OCI-LY7 (cell line): ENCODE results near the gene EVI2A. TPM values are rescaled to one million over a fixed set of nuclear protein-coding genes. Genes with fewer than 3 reads are reported as not detected.

Experiments used
- BruUV-seq: library from RNA; stranded (reverse); fragments of 400-500 nt; replicated peaks from 2 replicates; lab custom pipeline; 2021; lab: Mats Ljungman, UMichigan
- CTCF ChIA-PET: fragments of 300-600 bp; sonication (Branson Sonifier 250); formaldehyde crosslinking; loops from one replicate; lab custom pipeline; 2022; ENCODE audit warnings: antibody characterized with exemption; ENCODE audit not compliant: unreplicated experiment; lab: Charles Lee
- POLR2A ChIA-PET: fragments of 300-600 bp; sonication (Branson Sonifier 250); formaldehyde crosslinking; loops from one replicate; lab custom pipeline; 2022; ENCODE audit warnings: antibody characterized with exemption; lab: Charles Lee
- DNase-seq: peaks from one replicate; pipeline ENCODE4 v3.0.0-alpha.2; 2015; ENCODE audit warnings: low spot score
- H2AFZ ChIP-seq: fragments of 200-600 bp; sonication (generic), shearing (Covaris generic); 2 replicates; pipeline ENCODE4 v1.6.1; 2014; ENCODE audit warnings: mild to moderate bottlenecking, antibody characterized with exemption, low read length, moderate library complexity
- H3K27ac ChIP-seq: fragments of 200-600 bp; sonication (generic); 2 replicates; pipeline ENCODE4 v1.5.1; 2014; ENCODE audit warnings: mixed run types, low read depth, mild to moderate bottlenecking, moderate library complexity, low read length, inconsistent platforms; ENCODE audit not compliant: poor library complexity, severe bottlenecking
- H3K36me3 ChIP-seq: fragments of 200-600 bp; sonication (generic); 2 replicates; pipeline ENCODE4 v1.6.1; 2014; ENCODE audit warnings: mild to moderate bottlenecking, antibody characterized with exemption, low read length, moderate library complexity, mixed read lengths; ENCODE audit not compliant: insufficient read depth
- H3K4me1 ChIP-seq: fragments of 200-600 bp; sonication (generic); 2 replicates; pipeline ENCODE4 v1.5.1; 2014; ENCODE audit warnings: mild to moderate bottlenecking, low read length; ENCODE audit not compliant: insufficient read depth, poor library complexity, severe bottlenecking
- H3K4me2 ChIP-seq: fragments of 200-600 bp; sonication (generic); 2 replicates; pipeline ENCODE4 v1.6.1; 2014; ENCODE audit warnings: mild to moderate bottlenecking, low read length
- H3K4me3 ChIP-seq: fragments of 200-600 bp; sonication (generic); 2 replicates; pipeline ENCODE4 v1.5.1; 2014; ENCODE audit warnings: mild to moderate bottlenecking, low read depth, low read length; ENCODE audit not compliant: poor library complexity, severe bottlenecking
- H3K79me2 ChIP-seq: fragments of 200-600 bp; sonication (generic); 2 replicates; pipeline ENCODE4 v1.6.1; 2016; ENCODE audit warnings: low read depth, mild to moderate bottlenecking, low read length, moderate library complexity, mixed read lengths; ENCODE audit not compliant: insufficient read depth
- H3K9me2 ChIP-seq: fragments of 200-600 bp; sonication (generic); 2 replicates; pipeline ENCODE4 v1.6.1; 2016; ENCODE audit warnings: mild to moderate bottlenecking, low read length, mixed read lengths; ENCODE audit not compliant: insufficient read depth
- H3K9me3 ChIP-seq: fragments of 200-600 bp; sonication (generic); 2 replicates; pipeline ENCODE4 v1.6.1; 2014; ENCODE audit warnings: mild to moderate bottlenecking, mixed run types, low read length, mixed read lengths
- H4K20me1 ChIP-seq: fragments of 200-600 bp; sonication (generic); 2 replicates; pipeline ENCODE4 v1.6.1; 2014; ENCODE audit warnings: mild to moderate bottlenecking, antibody characterized with exemption, low read length, moderate library complexity, mixed read lengths; ENCODE audit not compliant: insufficient read depth
- EZH2phosphoT487 ChIP-seq: fragments of 200-600 bp; sonication (generic); IDR thresholded peaks from 2 replicates; pipeline ENCODE4 v1.6.1; 2018; ENCODE audit warnings: low read depth, borderline replicate concordance, mild to moderate bottlenecking, mixed run types, antibody characterized with exemption, low read length, moderate library complexity, mixed read lengths
- intact Hi-C: fragments of 100-400 bp; cut with micrococcal nuclease; formaldehyde crosslinking; loops from one replicate; pipeline ENCODE4 v1.10.0; 2022; ENCODE audit not compliant: unreplicated experiment
- total RNA-seq, 2 experiments: library from RNA; depleted of rRNA in 1 of 2; stranded (reverse); fragments of >200 nt in 1 of 2; shearing (Covaris generic) in 1 of 2; gene quantifications; 2 replicates each; pipeline ENCODE4 v1.2.3, GENCODE V29; 2014 to 2022
- TF ChIP-seq, protein P1 (sequence below): fragments of 200-600 bp; sonication (generic); conservative IDR thresholded peaks from 2 replicates; pipeline ENCODE4 v1.5.1; 2014; ENCODE audit warnings: mild to moderate bottlenecking, antibody characterized with exemption, low read length, moderate library complexity, mixed read lengths

EVI2A gene
- total RNA-seq, 2 experiments from 2014 or later = 14.1 to 31.3 TPM

DNA sequence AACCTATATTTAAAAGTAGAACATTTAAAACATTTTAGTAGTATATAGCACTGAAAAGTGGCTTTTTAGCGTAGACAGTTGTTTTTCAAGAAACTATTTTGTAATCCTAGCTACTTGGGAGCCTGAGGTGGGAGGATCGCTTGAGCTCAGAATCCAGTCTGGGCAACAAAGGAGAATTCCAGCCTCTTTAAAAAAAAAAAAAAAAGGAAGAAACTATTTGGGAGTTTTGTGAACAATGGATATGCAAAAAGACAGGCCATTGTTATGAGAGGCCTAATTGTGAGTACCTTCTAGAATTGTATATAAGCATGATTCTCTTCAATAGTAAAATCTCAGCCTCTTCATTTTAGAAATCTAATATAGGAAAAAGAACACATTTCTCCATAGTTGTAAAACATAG is 42.0 kb downstream of the EVI2A start:
- no peak for TF ChIP-seq EZH2phosphoT487
- TF ChIP-seq, protein P1, sequence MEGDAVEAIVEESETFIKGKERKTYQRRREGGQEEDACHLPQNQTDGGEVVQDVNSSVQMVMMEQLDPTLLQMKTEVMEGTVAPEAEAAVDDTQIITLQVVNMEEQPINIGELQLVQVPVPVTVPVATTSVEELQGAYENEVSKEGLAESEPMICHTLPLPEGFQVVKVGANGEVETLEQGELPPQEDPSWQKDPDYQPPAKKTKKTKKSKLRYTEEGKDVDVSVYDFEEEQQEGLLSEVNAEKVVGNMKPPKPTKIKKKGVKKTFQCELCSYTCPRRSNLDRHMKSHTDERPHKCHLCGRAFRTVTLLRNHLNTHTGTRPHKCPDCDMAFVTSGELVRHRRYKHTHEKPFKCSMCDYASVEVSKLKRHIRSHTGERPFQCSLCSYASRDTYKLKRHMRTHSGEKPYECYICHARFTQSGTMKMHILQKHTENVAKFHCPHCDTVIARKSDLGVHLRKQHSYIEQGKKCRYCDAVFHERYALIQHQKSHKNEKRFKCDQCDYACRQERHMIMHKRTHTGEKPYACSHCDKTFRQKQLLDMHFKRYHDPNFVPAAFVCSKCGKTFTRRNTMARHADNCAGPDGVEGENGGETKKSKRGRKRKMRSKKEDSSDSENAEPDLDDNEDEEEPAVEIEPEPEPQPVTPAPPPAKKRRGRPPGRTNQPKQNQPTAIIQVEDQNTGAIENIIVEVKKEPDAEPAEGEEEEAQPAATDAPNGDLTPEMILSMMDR = no peak
- CTCF ChIA-PET = no interaction called here
- no TSS peak for BruUV-seq

DNA sequence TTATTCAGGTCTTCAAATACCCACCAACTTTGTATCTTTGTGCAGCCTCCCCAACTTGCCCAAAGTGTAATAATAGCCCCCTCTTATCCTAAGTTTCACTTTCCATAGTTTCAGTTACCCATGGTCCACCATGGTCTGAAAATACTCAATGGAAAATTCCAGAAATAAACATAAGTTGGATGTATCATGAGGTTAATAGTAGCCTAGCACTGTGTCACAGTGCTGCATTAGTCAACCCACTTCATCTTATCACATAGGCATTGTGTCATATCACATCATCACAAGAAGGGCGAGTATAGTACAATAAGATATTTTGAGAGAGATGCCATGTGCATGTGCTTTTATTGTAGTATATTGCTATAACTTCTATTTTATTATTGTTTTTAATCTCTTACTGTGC is 46.3 kb downstream of the EVI2A start:
- no peak overlapping the region for H3K4me3 ChIP-seq
- BruUV-seq = no TSS peak
- ChIA-PET CTCF (no interaction called here), POLR2A (no interaction called here)
- no peak overlapping the region for H3K4me2 ChIP-seq
- peaks cover 16% of the 10 kb centered on the region for H3K36me3 ChIP-seq
- no peaks in the 10 kb centered on the region for H3K9me3 ChIP-seq
- no peak for DNase-seq
- no peaks in the 10 kb centered on the region for H4K20me1 ChIP-seq
- H3K9me2 ChIP-seq = no peaks in the 10 kb centered on the region
- H3K4me1 ChIP-seq = no peaks in the 10 kb centered on the region
- no peaks in the 10 kb centered on the region for H3K79me2 ChIP-seq
- intact Hi-C loops = no loop called here
- TF ChIP-seq, protein P1 = no peak
- TF ChIP-seq EZH2phosphoT487 = no peak
- no peak overlapping the region for H2AFZ ChIP-seq
- H3K27ac ChIP-seq = no peak overlapping the region

More for the DNA sequence above, 42.0 kb downstream of the EVI2A start:
- H3K4me3 ChIP-seq = no peak overlapping the region
- H3K36me3 ChIP-seq = no peaks in the 10 kb centered on the region; the same call in none of the 2 replicates
- no peaks in the 10 kb centered on the region for H3K4me1 ChIP-seq
- no peak overlapping the region for H3K4me2 ChIP-seq
- no peak overlapping the region for H3K27ac ChIP-seq
- no peak for DNase-seq
- intact Hi-C loops = no loop called here
- no peaks in the 10 kb centered on the region for H3K9me2 ChIP-seq
- no peak overlapping the region for H2AFZ ChIP-seq
- H3K9me3 ChIP-seq = no peaks in the 10 kb centered on the region
- POLR2A ChIA-PET = interaction anchor here (0.7 kb wide), 1 partner anchor 364 kb away, joined by 6 read pairs; no protein-coding TSS in a partner anchor
- no peaks in the 10 kb centered on the region for H4K20me1 ChIP-seq
- H3K79me2 ChIP-seq = no peaks in the 10 kb centered on the region

DNA sequence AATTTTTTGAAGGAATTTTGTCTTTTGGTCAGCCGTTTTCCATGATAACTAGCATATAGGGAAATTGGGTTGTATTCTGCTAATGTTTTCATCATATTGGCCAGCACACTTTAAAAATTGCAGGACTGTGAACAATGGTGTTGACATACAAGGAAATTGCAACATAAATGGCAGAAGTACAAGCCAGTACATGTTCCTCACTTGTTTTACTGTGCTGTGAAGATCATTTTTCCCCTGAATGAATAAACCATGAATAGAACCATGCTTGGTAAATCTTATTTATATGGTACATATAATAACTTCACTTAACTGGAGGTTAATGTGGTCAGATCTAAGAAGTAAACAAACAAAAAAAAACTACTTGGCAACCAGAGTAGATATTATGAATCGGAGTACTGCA is 47.2 kb downstream of the EVI2A start:
- no peak for TF ChIP-seq EZH2phosphoT487
- TF ChIP-seq, protein P1 = no peak
- ChIA-PET POLR2A (no interaction called here), CTCF (no interaction called here)
- Histone ChIP-seq H3K4me2 (no peak overlapping the region), H3K27ac (no peak overlapping the region), H4K20me1 (no peaks in the 10 kb centered on the region), H3K9me2 (no peaks in the 10 kb centered on the region), H3K36me3 (peaks cover 20% of the 10 kb centered on the region), H3K4me1 (no peaks in the 10 kb centered on the region), H3K4me3 (no peak overlapping the region), H3K79me2 (no peaks in the 10 kb centered on the region), H2AFZ (no peak overlapping the region), H3K9me3 (no peaks in the 10 kb centered on the region)
- no TSS peak for BruUV-seq
- intact Hi-C loops = no loop called here
- no peak for DNase-seq
